GM12872 (cell line): ENCODE data around the gene AKT1.

Experiments
- TF ChIP-seq, protein P1 (sequence below): IDR thresholded peaks from 3 replicates; pipeline ENCODE4 v1.5.1; 2011; ENCODE audit warnings: low read depth, mild to moderate bottlenecking, low read length, moderate library complexity; ENCODE audit not compliant: insufficient read depth

AKT1 gene

GRCh38 chr14:104803912-104804410, 8.4 kb upstream of the AKT1 start:
- TF ChIP-seq, protein P1, sequence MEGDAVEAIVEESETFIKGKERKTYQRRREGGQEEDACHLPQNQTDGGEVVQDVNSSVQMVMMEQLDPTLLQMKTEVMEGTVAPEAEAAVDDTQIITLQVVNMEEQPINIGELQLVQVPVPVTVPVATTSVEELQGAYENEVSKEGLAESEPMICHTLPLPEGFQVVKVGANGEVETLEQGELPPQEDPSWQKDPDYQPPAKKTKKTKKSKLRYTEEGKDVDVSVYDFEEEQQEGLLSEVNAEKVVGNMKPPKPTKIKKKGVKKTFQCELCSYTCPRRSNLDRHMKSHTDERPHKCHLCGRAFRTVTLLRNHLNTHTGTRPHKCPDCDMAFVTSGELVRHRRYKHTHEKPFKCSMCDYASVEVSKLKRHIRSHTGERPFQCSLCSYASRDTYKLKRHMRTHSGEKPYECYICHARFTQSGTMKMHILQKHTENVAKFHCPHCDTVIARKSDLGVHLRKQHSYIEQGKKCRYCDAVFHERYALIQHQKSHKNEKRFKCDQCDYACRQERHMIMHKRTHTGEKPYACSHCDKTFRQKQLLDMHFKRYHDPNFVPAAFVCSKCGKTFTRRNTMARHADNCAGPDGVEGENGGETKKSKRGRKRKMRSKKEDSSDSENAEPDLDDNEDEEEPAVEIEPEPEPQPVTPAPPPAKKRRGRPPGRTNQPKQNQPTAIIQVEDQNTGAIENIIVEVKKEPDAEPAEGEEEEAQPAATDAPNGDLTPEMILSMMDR: no peak

GRCh38 chr14:104803280-104803911, 7.8 kb upstream of the AKT1 start:
- TF ChIP-seq, protein P1: no peak

DNA sequence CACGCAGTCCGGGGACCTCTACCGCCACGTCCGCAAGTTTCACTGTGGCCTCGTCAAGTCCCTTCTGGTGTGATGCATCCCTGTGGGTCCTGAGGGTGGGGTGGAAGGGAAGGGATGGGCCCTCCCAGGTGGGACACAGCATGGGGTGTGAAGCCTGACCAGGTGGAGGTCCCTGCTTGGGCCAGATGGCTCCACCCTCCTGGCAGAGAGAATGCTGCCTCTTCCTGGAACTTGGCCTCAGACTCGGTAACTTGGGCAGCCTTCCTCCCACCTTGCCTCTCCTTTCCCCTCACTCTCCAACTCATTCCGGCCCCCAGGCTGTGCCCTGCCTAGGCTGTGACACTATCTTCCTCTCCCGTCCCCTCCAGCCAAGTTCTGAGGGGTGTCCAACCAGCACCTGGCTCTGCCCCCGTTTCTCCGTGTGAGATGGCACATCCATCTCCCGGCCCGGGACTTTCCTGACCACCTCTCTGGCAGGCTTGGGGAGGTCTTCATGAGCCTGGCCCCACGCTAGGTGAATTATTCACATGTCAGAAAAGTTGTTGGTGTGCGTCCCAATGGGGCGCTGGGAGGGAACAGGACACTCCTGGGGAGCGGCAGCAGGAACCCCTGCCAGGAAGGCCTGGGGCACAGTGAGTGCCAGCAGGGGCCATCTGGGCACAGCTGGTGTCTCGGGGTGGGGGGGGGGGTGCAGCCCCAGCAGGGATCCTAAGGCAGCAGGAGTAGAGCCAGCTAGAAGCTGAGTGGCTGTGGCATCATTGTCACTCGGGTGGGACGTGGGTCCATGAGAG, 7.0 kb upstream of the AKT1 start:
- TF ChIP-seq, protein P1: no peak

- TF ChIP-seq, protein P1: no peak
These were observed 6.2 kb upstream of the AKT1 start for GRCh38 chr14:104801520-104802393.

DNA sequence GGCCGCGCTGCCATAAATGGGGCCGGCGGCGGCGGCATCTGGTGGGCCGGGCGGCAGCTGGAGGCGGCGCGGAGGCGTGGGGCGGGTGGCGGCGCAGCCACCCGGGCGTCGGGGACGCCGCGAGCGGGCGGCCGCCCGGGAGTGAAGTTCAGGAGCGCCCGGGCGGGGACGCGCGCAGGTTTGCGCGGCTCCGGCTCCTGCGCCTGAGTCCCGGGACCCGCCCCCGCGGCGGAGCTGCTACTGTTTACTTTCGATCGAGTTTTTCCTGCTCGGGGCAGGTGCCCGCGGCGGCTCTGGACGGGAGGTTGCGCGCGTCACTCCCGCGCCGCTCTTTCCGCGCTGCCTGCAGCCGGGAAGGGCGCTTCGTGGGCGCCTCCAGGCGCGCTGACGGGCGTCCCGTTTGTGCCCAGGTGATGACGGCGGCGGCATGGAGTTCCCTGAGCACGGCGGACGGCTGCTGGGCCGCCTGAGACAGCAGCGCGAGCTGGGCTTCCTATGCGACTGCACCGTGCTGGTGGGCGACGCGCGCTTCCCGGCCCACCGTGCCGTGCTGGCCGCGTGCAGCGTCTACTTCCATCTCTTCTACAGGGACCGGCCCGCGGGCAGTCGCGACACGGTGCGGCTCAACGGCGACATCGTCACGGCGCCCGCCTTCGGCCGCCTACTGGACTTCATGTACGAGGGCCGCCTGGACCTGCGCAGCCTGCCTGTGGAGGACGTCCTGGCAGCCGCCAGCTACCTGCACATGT, 5.4 kb upstream of the AKT1 start, which contains the start of gene ZBTB42:
ZBTB42 (plus strand) TSS at position 331 of the 749 bp plus-strand sequence; CDS start at position 428, 97 bp downstream.
- TF ChIP-seq, protein P1: no peak

- TF ChIP-seq, protein P1: peak; percentile 40; the same call in 1 of the 3 replicates
These were observed 4.6 kb upstream of the AKT1 start for GRCh38 chr14:104800015-104800770.
